H9 (cell line): ENCODE data around the gene FUT9. TPM values are rescaled to one million over a fixed set of nuclear protein-coding genes. Genes with fewer than 3 reads are reported as not detected.

ENCODE experiments used
- DNase-seq: peaks from one replicate; pipeline ENCODE4 v3.0.0-alpha.2; 2017
- H2AFZ ChIP-seq: one replicate; pipeline ENCODE4 v1.6.1; 2013; ENCODE audit warnings: mild to moderate bottlenecking, low read length, control low read depth, moderate library complexity
- H2AK5ac ChIP-seq: 2 replicates; pipeline ENCODE4 v1.6.1; 2013; ENCODE audit warnings: low read length, control low read depth, mixed read lengths; ENCODE audit not compliant: insufficient read length
- H2BK120ac ChIP-seq: one replicate; pipeline ENCODE4 v1.6.1; 2013; ENCODE audit warnings: low read depth, mild to moderate bottlenecking, low read length, control low read depth, inconsistent platforms; ENCODE audit not compliant: poor library complexity, severe bottlenecking
- H2BK12ac ChIP-seq: 2 replicates; pipeline ENCODE4 v1.6.1; 2013; ENCODE audit warnings: low read length, control low read depth, mixed read lengths, low read depth; ENCODE audit not compliant: insufficient read length
- H2BK15ac ChIP-seq: 2 replicates; pipeline ENCODE4 v1.6.1; 2013; ENCODE audit warnings: low read depth, low read length, control low read depth
- H2BK20ac ChIP-seq: one replicate; pipeline ENCODE4 v1.6.1; 2013; ENCODE audit warnings: low read depth, mild to moderate bottlenecking, low read length, control low read depth, inconsistent platforms; ENCODE audit not compliant: poor library complexity, severe bottlenecking
- H2BK5ac ChIP-seq: 2 replicates; pipeline ENCODE4 v1.6.1; 2013; ENCODE audit warnings: low read length, control low read depth, mixed read lengths; ENCODE audit not compliant: insufficient read length
- H3K14ac ChIP-seq: 2 replicates; pipeline ENCODE4 v1.6.1; 2013; ENCODE audit warnings: low read length, control low read depth; ENCODE audit not compliant: insufficient read depth
- H3K18ac ChIP-seq: 2 replicates; pipeline ENCODE4 v1.6.1; 2013; ENCODE audit warnings: low read depth, mild to moderate bottlenecking, mixed read lengths, low read length, control low read depth; ENCODE audit not compliant: insufficient read length
- H3K23ac ChIP-seq: 2 replicates; pipeline ENCODE4 v1.6.1; 2013; ENCODE audit warnings: low read length, control low read depth, mixed read lengths, low read depth; ENCODE audit not compliant: insufficient read length
- H3K23me2 ChIP-seq: 2 replicates; pipeline ENCODE4 v1.6.1; 2013; ENCODE audit warnings: low read depth, mild to moderate bottlenecking, mixed read lengths, low read length, control low read depth; ENCODE audit not compliant: insufficient read length, poor library complexity, severe bottlenecking
- H3K27ac ChIP-seq: 2 replicates; pipeline ENCODE4 v1.5.1; 2013; ENCODE audit warnings: low read length, control low read depth, mixed read lengths, low read depth; ENCODE audit not compliant: insufficient read length
- H3K27me3 ChIP-seq: 2 replicates; pipeline ENCODE4 v1.6.1; 2013; ENCODE audit warnings: low read length, control low read depth, inconsistent platforms; ENCODE audit not compliant: insufficient read depth
- H3K4ac ChIP-seq: 2 replicates; pipeline ENCODE4 v1.6.1; 2013; ENCODE audit warnings: low read depth, mild to moderate bottlenecking, control low read depth, inconsistent platforms, low read length, moderate library complexity
- H3K4me1 ChIP-seq: 2 replicates; pipeline ENCODE4 v1.6.1; 2013; ENCODE audit warnings: low read length, control low read depth, inconsistent platforms; ENCODE audit not compliant: insufficient read depth
- H3K4me2 ChIP-seq: 2 replicates; pipeline ENCODE4 v1.6.1; 2013; ENCODE audit warnings: low read length, control low read depth, mixed read lengths; ENCODE audit not compliant: insufficient read length, insufficient read depth
- H3K56ac ChIP-seq: 2 replicates; pipeline ENCODE4 v1.6.1; 2013; ENCODE audit warnings: low read depth, mild to moderate bottlenecking, mixed read lengths, low read length, control low read depth; ENCODE audit not compliant: insufficient read length
- H3K79me1 ChIP-seq: 2 replicates; pipeline ENCODE4 v1.6.1; 2013; ENCODE audit warnings: low read depth, mild to moderate bottlenecking, moderate library complexity, low read length, control low read depth, inconsistent platforms; ENCODE audit not compliant: insufficient read depth, poor library complexity, severe bottlenecking
- H3K79me2 ChIP-seq: 2 replicates; pipeline ENCODE4 v1.6.1; 2013; ENCODE audit warnings: low read length, control low read depth, inconsistent platforms; ENCODE audit not compliant: insufficient read depth
- H3K9ac ChIP-seq: 2 replicates; pipeline ENCODE4 v1.6.1; 2013; ENCODE audit warnings: low read length, control low read depth, mixed read lengths; ENCODE audit not compliant: insufficient read length; ENCODE audit errors: extremely low read depth
- H3K9me3 ChIP-seq: one replicate; pipeline ENCODE4 v1.6.1; 2013; ENCODE audit warnings: low read depth, low read length, inconsistent platforms; ENCODE audit not compliant: control insufficient read depth
- H3T11ph ChIP-seq: one replicate; pipeline ENCODE4 v1.6.1; 2013; ENCODE audit warnings: mild to moderate bottlenecking, low read length, control low read depth, inconsistent platforms
- H4K20me1 ChIP-seq: one replicate; pipeline ENCODE4 v1.6.1; 2013; ENCODE audit not compliant: control insufficient read depth, insufficient read length, insufficient read depth
- H4K5ac ChIP-seq: 2 replicates; pipeline ENCODE4 v1.6.1; 2013; ENCODE audit warnings: low read depth, mild to moderate bottlenecking, mixed read lengths, low read length, control low read depth; ENCODE audit not compliant: insufficient read length
- H4K8ac ChIP-seq: replicated peaks from 2 replicates; pipeline ENCODE4 v1.6.1; 2013; ENCODE audit warnings: low read length, control low read depth, mixed read lengths, low read depth; ENCODE audit not compliant: insufficient read length
- H4K91ac ChIP-seq: 2 replicates; pipeline ENCODE4 v1.6.1; 2013; ENCODE audit warnings: low read depth, mild to moderate bottlenecking, moderate library complexity, mixed read lengths, low read length, control low read depth; ENCODE audit not compliant: insufficient read length
- H3K27ac Mint-ChIP-seq, 3 experiments: 2 replicates in 2 of 3; 3 replicates in 1 of 3; pipeline ENCODE4 v1.8.0; 2020 to 2021; ENCODE audit warnings: mixed read lengths in 3 of 3, mild to moderate bottlenecking in 1 of 3, moderate library complexity in 1 of 3
- H3K27me3 Mint-ChIP-seq: 2 replicates; pipeline ENCODE4 v1.8.0; 2021; ENCODE audit warnings: low read depth, mild to moderate bottlenecking, moderate library complexity, mixed read lengths
- H3K36me3 Mint-ChIP-seq, 3 experiments: 2 replicates in 2 of 3; 3 replicates in 1 of 3; pipeline ENCODE4 v1.8.0; 2020 to 2021; ENCODE audit warnings: low read depth in 3 of 3, mixed read lengths in 3 of 3; ENCODE audit not compliant: insufficient read depth in 1 of 3
- H3K4me1 Mint-ChIP-seq, 2 experiments: 2 replicates each; pipeline ENCODE4 v1.8.0; 2020; ENCODE audit warnings: mixed read lengths in 2 of 2
- H3K4me3 Mint-ChIP-seq, 2 experiments: 2 replicates in 1 of 2; 3 replicates in 1 of 2; pipeline ENCODE4 v1.8.0; 2020 to 2021; ENCODE audit warnings: mild to moderate bottlenecking in 2 of 2, mixed read lengths in 2 of 2, moderate library complexity in 1 of 2
- H3K9me3 Mint-ChIP-seq, 2 experiments: 2 replicates in 1 of 2; 3 replicates in 1 of 2; pipeline ENCODE4 v1.8.0; 2020; ENCODE audit warnings: mild to moderate bottlenecking in 2 of 2, mixed read lengths in 2 of 2, moderate library complexity in 1 of 2
- CTCF ChIP-seq: fragments of 200-600 bp; sonication (generic); conservative IDR thresholded peaks from 3 replicates; pipeline ENCODE4 v1.8.0; 2021; ENCODE audit warnings: antibody characterized with exemption, mild to moderate bottlenecking
- whole genome bisulfite sequencing: extraction: QIAGEN DNeasy Blood & Tissue Kit; methylation state at CpG from one replicate; pipeline ENCODE4 v1.1.7; 2013; ENCODE audit warnings: missing lambda C conversion rate, low lambda C conversion rate, mixed read lengths; ENCODE audit not compliant: insufficient read length; ENCODE audit errors: extremely low coverage; 5-methylcytosine and 5-hydroxymethylcytosine counted together
- total RNA-seq: library from RNA; stranded (reverse); gene quantifications from 2 replicates; pipeline ENCODE4 v1.2.1, GENCODE V29; 2021

FUT9 gene
- total RNA-seq, 1 experiment from 2014 or later: 1.6 TPM

DNA sequence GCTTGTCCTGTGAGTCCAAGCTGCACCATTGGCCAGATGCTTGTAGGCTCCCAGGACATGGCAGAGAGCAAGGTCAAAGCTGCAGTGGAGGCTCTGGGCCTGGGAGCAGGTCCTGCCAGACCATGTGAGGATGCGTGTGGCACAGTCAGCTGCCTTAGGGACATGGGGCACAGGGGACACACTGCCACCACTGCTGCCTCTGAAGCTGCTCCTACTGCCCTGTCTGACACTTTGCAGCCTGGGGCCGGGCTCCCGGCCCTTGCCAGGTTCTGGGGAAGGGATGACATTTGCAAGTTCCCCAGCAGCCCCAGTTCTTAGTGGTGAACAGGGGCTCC lies 13.2 kb upstream of the FUT9 start:
- H3K9me3 Mint-ChIP-seq: peaks cover 16 to 28% of the 10 kb centered on the region in 2 experiments
- no peak overlapping the region for H3K4me3 Mint-ChIP-seq
- H3K14ac ChIP-seq: no peak overlapping the region
- H3K4me1 ChIP-seq: no peaks in the 10 kb centered on the region; the same call in 1 of the 2 replicates
- DNase-seq: no peak
- no peak overlapping the region for H3K4ac ChIP-seq
- no peak overlapping the region for H2BK12ac ChIP-seq
- H3K23me2 ChIP-seq: no peaks in the 10 kb centered on the region
- H3K36me3 Mint-ChIP-seq: peaks cover 4 to 28% (median 10%) of the 10 kb centered on the region in 3 experiments; a peak in 6 of 7 replicates
- no peak overlapping the region for H3T11ph ChIP-seq
- no peak overlapping the region for H2AK5ac ChIP-seq
- no peaks in the 10 kb centered on the region for H3K79me2 ChIP-seq
- no peak overlapping the region for H3K4me2 ChIP-seq
- H3K27ac ChIP-seq: no peak overlapping the region
- H4K20me1 ChIP-seq: no peaks in the 10 kb centered on the region
- no peaks in the 10 kb centered on the region for H3K79me1 ChIP-seq
- WGBS: no CpG with 5 or more reads among the region's 3 CpGs
- H2BK20ac ChIP-seq: no peak overlapping the region
- no peak overlapping the region for H3K9ac ChIP-seq
- no peak overlapping the region for H3K23ac ChIP-seq
- no peak overlapping the region for H4K5ac ChIP-seq
- no peaks in the 10 kb centered on the region for H3K27me3 ChIP-seq
- H3K4me1 Mint-ChIP-seq: peaks cover 11 to 15% of the 10 kb centered on the region in 2 experiments
- H3K18ac ChIP-seq: no peak overlapping the region
- H2BK5ac ChIP-seq: no peak overlapping the region
- H2BK120ac ChIP-seq: no peak overlapping the region
- H3K27me3 Mint-ChIP-seq: no peaks in the 10 kb centered on the region
- H3K9me3 ChIP-seq: no peaks in the 10 kb centered on the region
- no peak for TF ChIP-seq CTCF
- H4K91ac ChIP-seq: no peak overlapping the region
- no peak overlapping the region for H2AFZ ChIP-seq
- no peak overlapping the region for H4K8ac ChIP-seq
- no peak overlapping the region for H3K56ac ChIP-seq
- no peak overlapping the region for H3K27ac Mint-ChIP-seq
- no peak overlapping the region for H2BK15ac ChIP-seq
